K562 (cell line): ENCODE data around the gene SEC61A2. TPM values are rescaled to one million over a fixed set of nuclear protein-coding genes. Genes with fewer than 3 reads are reported as not detected.

Experiments
- ATAC-seq: fragments of 200-7000 bp; cut with Tn5 transposase; 3 replicates; pipeline ENCODE4 v1.9.1; 2020; ENCODE audit warnings: moderate library complexity
- BruUV-seq: library from RNA; stranded (reverse); fragments of 400-500 nt; replicated peaks from 2 replicates; lab custom pipeline; 2021; lab: Mats Ljungman, UMichigan
- CTCF ChIA-PET: fragments of 300-600 bp; formaldehyde crosslinking; extraction: SDS; loops from one replicate; lab custom pipeline; 2021; ENCODE audit warnings: low intra/inter-chr PET ratio; lab: Yijun Ruan, JAX
- POLR2A ChIA-PET: fragments of 300-600, 350-650 bp; sonication (Branson Sonifier 250); formaldehyde crosslinking; extraction: SDS; loops from one replicate; lab custom pipeline; 2021; ENCODE audit warnings: antibody characterized with exemption, inconsistent platforms; lab: Yijun Ruan, JAX
- DNase-seq, 4 experiments: peaks; one replicate each; pipeline versions ENCODE4 v3.0.0 to v3.0.0-alpha.2; 2011 to 2018; ENCODE audit warnings: low spot score in 3 of 4, mixed read lengths in 3 of 4; ENCODE audit errors: extremely low read depth in 1 of 4
- FAIRE-seq: peaks from 2 replicates; lab custom pipeline; 2011; peaks lifted over from hg19 to GRCh38; lab: Jason Lieb, UNC
- H2AFZ ChIP-seq: 2 replicates; pipeline ENCODE4 v1.6.0; 2011; ENCODE audit warnings: low read depth, low read length, control low read depth, inconsistent platforms
- H3K27ac ChIP-seq: fragments of 200-600 bp; 3 replicates; pipeline ENCODE4 v1.8.0; 2011; ENCODE audit warnings: low read depth, mild to moderate bottlenecking, control low read depth, inconsistent platforms, low read length, moderate library complexity, mixed read lengths; ENCODE audit errors: extremely low read depth
- H3K27me3 ChIP-seq, 2 experiments: fragments of 300-600 bp in 1 of 2; 2 replicates in 1 of 2; 3 replicates in 1 of 2; pipeline versions ENCODE4 v1.6.0 to v1.8.0; 2011; ENCODE audit warnings: inconsistent platforms in 2 of 2, low read length in 2 of 2, mild to moderate bottlenecking in 1 of 2, mixed read lengths in 1 of 2, moderate library complexity in 1 of 2; ENCODE audit not compliant: control insufficient read depth in 2 of 2, insufficient read depth in 2 of 2
- H3K36me3 ChIP-seq: fragments of 300-600 bp; 3 replicates; pipeline ENCODE4 v1.8.0; 2011; ENCODE audit warnings: mild to moderate bottlenecking, low read length, inconsistent platforms; ENCODE audit not compliant: control insufficient read depth, insufficient read depth
- H3K4me1 ChIP-seq, 2 experiments: fragments of 200-600 bp in 1 of 2; replicated peaks in 1 of 2; 2 replicates in 1 of 2; 3 replicates in 1 of 2; pipeline versions ENCODE4 v1.5.1 to v1.8.0; 2011; ENCODE audit warnings: inconsistent platforms in 2 of 2, low read length in 2 of 2, mild to moderate bottlenecking in 1 of 2, mixed read lengths in 1 of 2, moderate library complexity in 1 of 2; ENCODE audit not compliant: control insufficient read depth in 2 of 2, insufficient read depth in 2 of 2
- H3K4me2 ChIP-seq: 2 replicates; pipeline ENCODE4 v1.6.1; 2011; ENCODE audit warnings: low read length, control low read depth, inconsistent platforms, mixed read lengths; ENCODE audit not compliant: insufficient read depth
- H3K4me3 ChIP-seq: fragments of 200-600 bp; sonication (generic), shearing (Covaris generic); 2 replicates; pipeline ENCODE4 v1.5.1; 2016; ENCODE audit warnings: control low read depth, inconsistent platforms
- H3K79me2 ChIP-seq: fragments of 200-600 bp; 3 replicates; pipeline ENCODE4 v1.8.0; 2011; ENCODE audit warnings: low read length, inconsistent platforms; ENCODE audit not compliant: control insufficient read depth, insufficient read depth
- H3K9ac ChIP-seq, 2 experiments: 2 replicates each; pipeline versions ENCODE4 v1.6.0 to v1.6.1; 2011; ENCODE audit warnings: low read depth in 2 of 2, low read length in 2 of 2, control low read depth in 1 of 2, inconsistent platforms in 1 of 2, mild to moderate bottlenecking in 1 of 2, mixed read lengths in 1 of 2; ENCODE audit not compliant: insufficient read depth in 1 of 2
- H3K9me1 ChIP-seq: one replicate; pipeline ENCODE4 v1.6.0; 2011; ENCODE audit warnings: inconsistent platforms, mild to moderate bottlenecking, low read length, moderate library complexity; ENCODE audit not compliant: control insufficient read depth, insufficient read depth
- H3K9me3 ChIP-seq: replicated peaks from 2 replicates; pipeline ENCODE4 v1.5.1; 2011; ENCODE audit warnings: low read depth, low read length, inconsistent platforms; ENCODE audit not compliant: control insufficient read depth, insufficient read depth
- H4K20me1 ChIP-seq: replicated peaks from 2 replicates; pipeline ENCODE4 v1.6.1; 2011; ENCODE audit warnings: low read length, inconsistent platforms, mixed read lengths; ENCODE audit not compliant: control insufficient read depth, insufficient read depth
- DPF2 ChIP-seq: fragments of 450-650 bp; IDR thresholded peaks from 2 replicates; pipeline ENCODE4 v1.6.1; 2016
- ELK3 ChIP-seq: fragments of 450-650 bp; formaldehyde crosslinking; IDR thresholded peaks from 2 replicates; pipeline ENCODE4 v1.4.0; 2020; ENCODE audit warnings: mild to moderate bottlenecking
- MEF2A ChIP-seq: IDR thresholded peaks from 2 replicates; pipeline ENCODE4 v1.6.1; 2011; ENCODE audit warnings: low read depth, mild to moderate bottlenecking, low read length, moderate library complexity; ENCODE audit not compliant: control insufficient read depth
- PURB ChIP-seq: sonication (generic); formaldehyde crosslinking; IDR thresholded peaks from 2 replicates; pipeline ENCODE4 v1.9.0; 2021; ENCODE audit warnings: low read depth, mild to moderate bottlenecking, missing genetic modification reagents
- ZBTB26 ChIP-seq: fragments of 450-650 bp; formaldehyde crosslinking; IDR thresholded peaks from 2 replicates; pipeline ENCODE4 v1.4.0; 2022; ENCODE audit warnings: missing genetic modification characterization
- ZNF41 ChIP-seq: fragments of 250-450 bp; sonication (Bioruptor Pico); conservative IDR thresholded peaks from 2 replicates; pipeline ENCODE4 v1.4.0; 2020; ENCODE audit warnings: mild to moderate bottlenecking
- ZNF518B ChIP-seq: fragments of 250-450 bp; sonication (Bioruptor Pico); IDR thresholded peaks from 2 replicates; pipeline ENCODE4 v1.5.0; 2021; ENCODE audit warnings: mild to moderate bottlenecking, moderate library complexity
- ZNF707 ChIP-seq: fragments of 250-450 bp; sonication (Bioruptor Pico); conservative IDR thresholded peaks from 2 replicates; pipeline ENCODE4 v1.8.0; 2022; ENCODE audit warnings: inconsistent platforms, mild to moderate bottlenecking, moderate library complexity
- ZNF766 ChIP-seq: fragments of 200-800 bp; sonication (Bioruptor generic); conservative IDR thresholded peaks from 2 replicates; pipeline ENCODE4 v1.6.1; 2016; ENCODE audit warnings: missing genetic modification characterization, missing compliant biosample characterization
- WGBS: fragments of 100-300 bp; shearing (Covaris generic); methylation state at CpG from one replicate; pipeline ENCODE4 v1.1.6; 2016; ENCODE audit warnings: low coverage, mixed read lengths; ENCODE audit not compliant: insufficient coverage; ENCODE audit errors: missing lambda C conversion rate; 5-methylcytosine and 5-hydroxymethylcytosine counted together
- in situ Hi-C: fragments of 300-500 bp; cut with MboI; formaldehyde crosslinking; loops from 4 replicates; pipeline ENCODE4 v1.15.0; 2018; ENCODE audit warnings: inconsistent platforms, mixed read lengths
- intact Hi-C: fragments of 100-400 bp; cut with micrococcal nuclease; formaldehyde crosslinking; loops from 2 replicates; pipeline ENCODE4 v1.14.2; 2022
- polyA plus RNA-seq, 8 experiments: library from polyadenylated mRNA; depleted of rRNA in 4 of 8; stranded (reverse) in 5 of 8; unstranded in 3 of 8; fragments of >200 nt; fragmentation: Nextera tagmentation in 2 of 8; fragmentation: Illumina TruSeq in 1 of 8; extraction: Ambion mirVana in 2 of 8; extraction: Trizol in 1 of 8; gene quantifications; 2 replicates each; pipeline versions ENCODE4 v1.2.1 to v1.2.3, GENCODE V29; 2011 to 2014; ENCODE audit warnings: inconsistent platforms in 1 of 8, missing spikeins in 1 of 8
- total RNA-seq, 7 experiments: library from RNA; depleted of rRNA in 6 of 7; stranded (reverse); fragments of >200 nt in 6 of 7; fragmentation: Illumina TruSeq in 2 of 7; extraction: Trizol in 2 of 7; gene quantifications; 2 replicates each; pipeline versions ENCODE4 v1.2.1 to v1.2.3, GENCODE V29; 2011 to 2021; ENCODE audit warnings: low replicate concordance in 1 of 7

The SEC61A2 gene
- total and polyA plus RNA-seq, 9 of the 15 experiments (the other 6 are each of a cell fraction or from before 2014, with no cell fraction given) = 1.2 to 9.7 (median 3.9) TPM

GRCh38 chr10:12189426-12189825 lies 59.9 kb downstream of the SEC61A2 start:
- FAIRE-seq (no peak), ATAC-seq (no peak)
- Histone ChIP-seq H3K4me2 (no peak overlapping the region), H3K4me3 (no peak overlapping the region), H3K27ac (no peak overlapping the region), H3K9me1 (no peaks in the 10 kb centered on the region)
- intact Hi-C loops = no loop called here
- in situ Hi-C loops = no loop called here
- POLR2A ChIA-PET = interaction anchor here (0.6 kb wide), 1 partner anchor 12 kb away, joined by 3 read pairs; no protein-coding TSS in a partner anchor
- 94% methylated on average over 10 of the region's 10 CpGs for WGBS
- no TSS peak for BruUV-seq
- no peak for TF ChIP-seq ZNF707 (CRISPR knock-in tag)
- TF ChIP-seq ZNF41 = no peak
- TF ChIP-seq, all 486 proteins: peak for 0
- Histone ChIP-seq H3K9me3 (no peaks in the 10 kb centered on the region), H3K27me3 (no peaks in the 10 kb centered on the region), H3K36me3 (peaks cover 61% of the 10 kb centered on the region; the same call in 2 of the 3 replicates), H3K9ac (no peak overlapping the region), H3K79me2 (peaks cover 57% of the 10 kb centered on the region), H2AFZ (no peak overlapping the region), H4K20me1 (no peaks in the 10 kb centered on the region), H3K4me1 (peaks cover 5 to 8% of the 10 kb centered on the region in 2 experiments; a peak in 3 of 5 replicates)
- CTCF ChIA-PET = no interaction called here
- DNase-seq = no peak

- no peak for FAIRE-seq
- no peak overlapping the region for H3K4me3 ChIP-seq
- 94% methylated on average over 3 of the region's 3 CpGs for WGBS
- H3K36me3 ChIP-seq = peaks cover 41% of the 10 kb centered on the region; the same call in 2 of the 3 replicates
- no peaks in the 10 kb centered on the region for H3K9me1 ChIP-seq
- H3K79me2 ChIP-seq = peaks cover 80% of the 10 kb centered on the region
- DNase-seq = no peak
- no TSS peak for BruUV-seq
- no peaks in the 10 kb centered on the region for H4K20me1 ChIP-seq
- no peaks in the 10 kb centered on the region for H3K9me3 ChIP-seq
- in situ Hi-C loops (no loop called here), intact Hi-C loops (loop anchor here (10.0 kb wide), 1 partner anchor 147 kb away; the partner anchor contains the start of gene UPF2)
- no peak overlapping the region for H3K9ac ChIP-seq
- no peak overlapping the region for H3K4me2 ChIP-seq
- ATAC-seq = no peak
- POLR2A ChIA-PET = interaction anchor here (0.6 kb wide), 2 partner anchors 236 to 390 kb away, joined by 3 read pairs; no protein-coding TSS in a partner anchor
- CTCF ChIA-PET = no interaction called here
- no peak overlapping the region for H3K27ac ChIP-seq
- H3K4me1 ChIP-seq = peaks cover 6 to 8% of the 10 kb centered on the region in 2 experiments; a peak in 3 of 5 replicates
- H3K27me3 ChIP-seq = no peaks in the 10 kb centered on the region
- no peak overlapping the region for H2AFZ ChIP-seq
- TF ChIP-seq MEF2A = no peak
- no peak for TF ChIP-seq DPF2
- TF ChIP-seq ELK3 (CRISPR knock-in tag) = no peak
- TF ChIP-seq ZNF766 (CRISPR knock-in tag) = no peak
- TF ChIP-seq ZNF518B (CRISPR knock-in tag) = no peak
- no peak for TF ChIP-seq ZBTB26 (CRISPR knock-in tag)
- no peak for TF ChIP-seq PURB (CRISPR knock-in tag)
Measured at GRCh38 chr10:12191715-12192114, 62.2 kb downstream of the SEC61A2 start.
